CD14-positive monocyte (primary cell): ENCODE data around the gene INPP4B. TPM values are rescaled to one million over a fixed set of nuclear protein-coding genes. Genes with fewer than 3 reads are reported as not detected.

Experiments
- DNase-seq, 3 donors: peaks; one replicate each; pipeline ENCODE4 v3.0.0-alpha.2; 2011 to 2022
- H2AFZ ChIP-seq: 2 replicates; pipeline ENCODE4 v1.6.0; 2012; ENCODE audit warnings: mild to moderate bottlenecking, low read depth, low read length, inconsistent platforms; ENCODE audit not compliant: insufficient read depth, poor library complexity, severe bottlenecking
- H3K27ac ChIP-seq, 2 donors: 1 replicate in 1 of 2; 2 replicates in 1 of 2; pipeline ENCODE4 v1.5.1; 2012 to 2013; ENCODE audit warnings: low read length in 2 of 2, control low read depth in 1 of 2, inconsistent platforms in 1 of 2, low read depth in 1 of 2, mild to moderate bottlenecking in 1 of 2
- H3K27me3 ChIP-seq, 2 donors: one replicate each; pipeline versions ENCODE4 v1.6.0 to v1.6.1; 2011 to 2013; ENCODE audit warnings: low read length in 2 of 2; ENCODE audit not compliant: control insufficient read depth in 2 of 2, insufficient read depth in 2 of 2
- H3K36me3 ChIP-seq, 2 donors: replicated peaks in 1 of 2; 1 replicate in 1 of 2; 2 replicates in 1 of 2; pipeline versions ENCODE4 v1.5.1 to v1.6.1; 2012 to 2013; ENCODE audit warnings: low read length in 2 of 2, control low read depth in 1 of 2, inconsistent platforms in 1 of 2, mild to moderate bottlenecking in 1 of 2; ENCODE audit not compliant: insufficient read depth in 2 of 2, control insufficient read depth in 1 of 2
- H3K4me1 ChIP-seq, 2 donors: 1 replicate in 1 of 2; 2 replicates in 1 of 2; pipeline versions ENCODE4 v1.5.1 to v1.6.1; 2012 to 2013; ENCODE audit warnings: low read length in 2 of 2, control low read depth in 1 of 2, inconsistent platforms in 1 of 2, mild to moderate bottlenecking in 1 of 2, moderate library complexity in 1 of 2; ENCODE audit not compliant: insufficient read depth in 2 of 2, control insufficient read depth in 1 of 2
- H3K4me2 ChIP-seq: replicated peaks from 2 replicates; pipeline ENCODE3; 2012; ENCODE audit warnings: low read length, moderate library complexity, mild to moderate bottlenecking; ENCODE audit not compliant: poor library complexity, severe bottlenecking; ENCODE audit errors: extremely low read depth
- H3K4me3 ChIP-seq, 3 experiments: fragments of 200-600 bp in 1 of 3; sonication (generic) in 1 of 3; replicated peaks in 1 of 3; 1 replicate in 2 of 3; 2 replicates in 1 of 3; pipeline ENCODE4 v1.5.1; 2011 to 2013; ENCODE audit warnings: low read length in 3 of 3, mild to moderate bottlenecking in 3 of 3, control low read depth in 2 of 3, low read depth in 2 of 3, inconsistent platforms in 1 of 3, moderate library complexity in 1 of 3
- H3K79me2 ChIP-seq: 2 replicates; pipeline ENCODE4 v1.6.0; 2012; ENCODE audit warnings: mild to moderate bottlenecking, control low read depth, inconsistent platforms, low read length, moderate library complexity; ENCODE audit not compliant: insufficient read depth
- H3K9ac ChIP-seq: 2 replicates; pipeline ENCODE4 v1.6.0; 2017; ENCODE audit warnings: low read length, mild to moderate bottlenecking; ENCODE audit not compliant: insufficient read depth, poor library complexity, severe bottlenecking
- H3K9me3 ChIP-seq, 2 donors: replicated peaks in 1 of 2; 1 replicate in 1 of 2; 2 replicates in 1 of 2; pipeline versions ENCODE4 v1.5.1 to v1.6.1; 2012 to 2013; ENCODE audit warnings: low read length in 2 of 2, control low read depth in 1 of 2; ENCODE audit not compliant: control insufficient read depth in 1 of 2, insufficient read depth in 1 of 2
- H4K20me1 ChIP-seq: 2 replicates; pipeline ENCODE4 v1.6.0; 2012; ENCODE audit warnings: mild to moderate bottlenecking, low read length, control low read depth, moderate library complexity; ENCODE audit not compliant: insufficient read depth
- H3K27ac Mint-ChIP-seq, 7 donors: one replicate each; pipeline ENCODE4 v1.8.0; 2020; ENCODE audit warnings: mild to moderate bottlenecking in 7 of 7, mixed read lengths in 7 of 7, moderate library complexity in 6 of 7, inconsistent platforms in 2 of 7
- H3K27me3 Mint-ChIP-seq, 3 donors: one replicate each; pipeline ENCODE4 v1.8.0; 2021 to 2022; ENCODE audit warnings: low read depth in 3 of 3, mild to moderate bottlenecking in 3 of 3, mixed read lengths in 3 of 3, moderate library complexity in 3 of 3, inconsistent platforms in 1 of 3
- H3K36me3 Mint-ChIP-seq, 2 donors: one replicate each; pipeline ENCODE4 v1.8.0; 2020; ENCODE audit warnings: mixed read lengths in 2 of 2, inconsistent platforms in 1 of 2, mild to moderate bottlenecking in 1 of 2
- H3K4me1 Mint-ChIP-seq: one replicate; pipeline ENCODE4 v1.8.0; 2020; ENCODE audit warnings: mild to moderate bottlenecking, mixed read lengths
- H3K4me3 Mint-ChIP-seq, 2 donors: one replicate each; pipeline ENCODE4 v1.8.0; 2020; ENCODE audit warnings: mild to moderate bottlenecking in 2 of 2, mixed read lengths in 2 of 2, moderate library complexity in 1 of 2
- H3K9me3 Mint-ChIP-seq, 7 donors: one replicate each; pipeline ENCODE4 v1.8.0; 2020 to 2022; ENCODE audit warnings: mixed read lengths in 7 of 7, mild to moderate bottlenecking in 6 of 7, moderate library complexity in 6 of 7, inconsistent platforms in 2 of 7
- WGBS: methylation state at CpG from one replicate; pipeline ENCODE4 v1.1.5; 2013; ENCODE audit warnings: missing lambda C conversion rate; ENCODE audit not compliant: insufficient coverage; 5-methylcytosine and 5-hydroxymethylcytosine counted together
- intact Hi-C, 2 donors: fragments of 100-400 bp; cut with micrococcal nuclease; formaldehyde crosslinking; loops; one replicate each; pipeline versions ENCODE4 v1.15.0 to v1.15.1; 2023
- polyA plus RNA-seq, 3 donors: library from polyadenylated mRNA; depleted of rRNA in 1 of 3; unstranded in 2 of 3; stranded (reverse) in 1 of 3; fragments of 300-500 nt in 2 of 3; fragments of >200 nt in 1 of 3; fragmentation: Illumina TruSeq in 2 of 3; gene quantifications; 1 replicate in 2 of 3; 2 replicates in 1 of 3; pipeline ENCODE4 v1.2.3, GENCODE V29; 2012 to 2021
- TF ChIP-seq, protein P1 (sequence below): fragments of 200-600 bp; IDR thresholded peaks from one replicate; pipeline ENCODE4 v1.8.0; 2022; ENCODE audit warnings: antibody characterized with exemption, mild to moderate bottlenecking

The INPP4B gene
- polyA plus RNA-seq, 3 donors: 0.13 to 0.38 (median 0.22) TPM

DNA sequence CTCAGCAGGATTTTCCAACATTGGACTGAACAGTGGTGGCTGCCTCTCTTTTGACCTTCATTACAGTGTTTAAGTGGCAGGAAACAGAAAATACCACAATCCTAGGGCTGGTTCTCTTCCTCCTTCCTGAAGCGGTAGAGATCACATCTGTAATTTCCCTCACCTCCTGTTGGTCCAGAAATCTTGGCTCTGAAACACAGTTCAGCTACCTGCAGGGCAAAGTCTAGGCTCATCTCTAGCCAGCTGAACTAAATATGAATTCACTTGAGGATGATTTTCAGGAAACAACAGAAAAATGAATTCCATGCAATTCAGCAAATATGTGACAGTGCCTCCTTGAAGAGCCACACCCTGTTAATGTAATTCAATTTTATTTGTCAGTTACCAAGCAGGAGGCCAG lies 531.9 kb downstream of the INPP4B start:
- TF ChIP-seq, protein P1, sequence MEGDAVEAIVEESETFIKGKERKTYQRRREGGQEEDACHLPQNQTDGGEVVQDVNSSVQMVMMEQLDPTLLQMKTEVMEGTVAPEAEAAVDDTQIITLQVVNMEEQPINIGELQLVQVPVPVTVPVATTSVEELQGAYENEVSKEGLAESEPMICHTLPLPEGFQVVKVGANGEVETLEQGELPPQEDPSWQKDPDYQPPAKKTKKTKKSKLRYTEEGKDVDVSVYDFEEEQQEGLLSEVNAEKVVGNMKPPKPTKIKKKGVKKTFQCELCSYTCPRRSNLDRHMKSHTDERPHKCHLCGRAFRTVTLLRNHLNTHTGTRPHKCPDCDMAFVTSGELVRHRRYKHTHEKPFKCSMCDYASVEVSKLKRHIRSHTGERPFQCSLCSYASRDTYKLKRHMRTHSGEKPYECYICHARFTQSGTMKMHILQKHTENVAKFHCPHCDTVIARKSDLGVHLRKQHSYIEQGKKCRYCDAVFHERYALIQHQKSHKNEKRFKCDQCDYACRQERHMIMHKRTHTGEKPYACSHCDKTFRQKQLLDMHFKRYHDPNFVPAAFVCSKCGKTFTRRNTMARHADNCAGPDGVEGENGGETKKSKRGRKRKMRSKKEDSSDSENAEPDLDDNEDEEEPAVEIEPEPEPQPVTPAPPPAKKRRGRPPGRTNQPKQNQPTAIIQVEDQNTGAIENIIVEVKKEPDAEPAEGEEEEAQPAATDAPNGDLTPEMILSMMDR: no peak
- Histone ChIP-seq H3K4me3 (no peak overlapping the region), H3K36me3 (no peaks in the 10 kb centered on the region), H3K4me1 (no peaks in the 10 kb centered on the region), H3K4me2 (no peak overlapping the region), H2AFZ (no peak overlapping the region), H3K27me3 (no peaks in the 10 kb centered on the region), H3K79me2 (no peaks in the 10 kb centered on the region), H4K20me1 (no peaks in the 10 kb centered on the region), H3K9ac (no peak overlapping the region), H3K27ac (no peak overlapping the region), H3K9me3 (no peaks in the 10 kb centered on the region)
- DNase-seq: no peak
- H3K36me3 Mint-ChIP-seq: no peaks in the 10 kb centered on the region
- WGBS: no CpG with 5 or more reads among the region's 1 CpG
- H3K9me3 Mint-ChIP-seq: peaks cover 0 to 4% (median 0%) of the 10 kb centered on the region in 7 donors
- intact Hi-C loops: no loop called here
- no peaks in the 10 kb centered on the region for H3K27me3 Mint-ChIP-seq
- H3K27ac Mint-ChIP-seq: no peak overlapping the region
- H3K4me3 Mint-ChIP-seq: no peak overlapping the region
- H3K4me1 Mint-ChIP-seq: peaks cover 2% of the 10 kb centered on the region

DNA sequence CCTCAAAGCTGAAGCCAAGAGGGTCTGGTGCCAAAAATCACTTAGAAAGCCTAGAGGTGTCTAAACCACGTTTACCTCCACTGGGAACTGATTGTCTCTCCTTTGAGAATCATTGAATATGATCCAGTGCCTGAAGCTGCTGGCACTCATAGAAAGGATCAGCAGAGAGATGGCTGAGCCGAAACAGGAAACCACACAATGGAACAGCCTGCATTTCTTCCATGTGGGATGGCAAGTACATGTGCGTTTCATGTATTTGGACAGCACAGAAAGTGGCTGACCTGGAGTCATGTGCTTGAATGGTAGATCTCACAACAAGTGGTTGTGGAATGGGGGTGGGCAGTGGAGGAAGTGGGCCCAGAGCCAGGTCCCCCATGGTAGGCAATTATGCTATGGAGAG lies 533.7 kb downstream of the INPP4B start:
- no peak overlapping the region for H3K27ac ChIP-seq
- H3K79me2 ChIP-seq: no peaks in the 10 kb centered on the region
- Mint-ChIP-seq H3K9me3 (peaks cover 0 to 3% (median 0%) of the 10 kb centered on the region in 7 donors), H3K36me3 (no peaks in the 10 kb centered on the region), H3K27me3 (no peaks in the 10 kb centered on the region), H3K4me3 (no peak overlapping the region), H3K27ac (no peak overlapping the region), H3K4me1 (peaks cover 2% of the 10 kb centered on the region)
- 94% methylated on average over 3 of the region's 3 CpGs for WGBS
- no peaks in the 10 kb centered on the region for H3K4me1 ChIP-seq
- H3K36me3 ChIP-seq: no peaks in the 10 kb centered on the region
- H3K9me3 ChIP-seq: no peaks in the 10 kb centered on the region
- no peak overlapping the region for H3K4me2 ChIP-seq
- no peaks in the 10 kb centered on the region for H3K27me3 ChIP-seq
- H3K9ac ChIP-seq: no peak overlapping the region
- TF ChIP-seq, protein P1: no peak
- H3K4me3 ChIP-seq: no peak overlapping the region
- no peak overlapping the region for H2AFZ ChIP-seq
- intact Hi-C loops: no loop called here
- H4K20me1 ChIP-seq: no peaks in the 10 kb centered on the region
- DNase-seq: no peak
